Mucosa of descending colon (tissue), 3 donors: ENCODE results near the gene CIC. TPM values are rescaled to one million over a fixed set of nuclear protein-coding genes. Genes with fewer than 3 reads are reported as not detected.

Experiments used
- ATAC-seq: fragments of 200-7000 bp; cut with Tn5 transposase; one replicate; pipeline ENCODE4 v1.9.1; 2020; ENCODE audit warnings: mild to moderate bottlenecking, moderate library complexity
- DNase-seq, 3 donors: peaks; one replicate each; pipeline ENCODE4 v3.0.0-alpha.2; 2020
- H3K36me3 ChIP-seq: fragments of 200-600 bp; one replicate; pipeline ENCODE4 v1.8.0; 2021; ENCODE audit warnings: low read depth, mild to moderate bottlenecking
- H3K4me1 ChIP-seq: fragments of 200-600 bp; one replicate; pipeline ENCODE4 v1.8.0; 2021; ENCODE audit warnings: low read depth, mild to moderate bottlenecking
- H3K4me3 ChIP-seq: fragments of 200-600 bp; one replicate; pipeline ENCODE4 v1.8.0; 2021; ENCODE audit warnings: mild to moderate bottlenecking
- H3K9me3 ChIP-seq: fragments of 200-600 bp; one replicate; pipeline ENCODE4 v1.8.0; 2021; ENCODE audit warnings: mild to moderate bottlenecking
- CTCF ChIP-seq: fragments of 200-600 bp; IDR thresholded peaks from one replicate; pipeline ENCODE4 v1.8.0; 2022; ENCODE audit warnings: antibody characterized with exemption, mild to moderate bottlenecking
- intact Hi-C, 2 donors: fragments of 100-400 bp; cut with DNase I in 1 of 2; cut with micrococcal nuclease in 1 of 2; formaldehyde crosslinking; loops; one replicate each; pipeline versions ENCODE4 v1.11.0 to v1.11.1; 2022; cut with DNase I, micrococcal nuclease
- total RNA-seq, 3 donors: library from RNA; stranded (reverse); fragmentation: NEBNext Ultra II Directional in 2 of 3; extraction: Animal tissue kit (Norgen Biotek cat#: 25700) in 2 of 3; gene quantifications; one replicate each; pipeline versions ENCODE4 v1.2.1 to v1.2.4, GENCODE V29; 2021 to 2023
- donor health status: DM: no; HTN: no; CAD: no; lungs with moderate emphysema.
- donor health status: DM: no; HTN: no; CAD: no.
- donor health status: DM: no; HTN: yes; CAD: no.

The CIC gene
- total RNA-seq, 3 donors from 2014 or later, result 47.3 to 78.0 (median 50.0) TPM

DNA sequence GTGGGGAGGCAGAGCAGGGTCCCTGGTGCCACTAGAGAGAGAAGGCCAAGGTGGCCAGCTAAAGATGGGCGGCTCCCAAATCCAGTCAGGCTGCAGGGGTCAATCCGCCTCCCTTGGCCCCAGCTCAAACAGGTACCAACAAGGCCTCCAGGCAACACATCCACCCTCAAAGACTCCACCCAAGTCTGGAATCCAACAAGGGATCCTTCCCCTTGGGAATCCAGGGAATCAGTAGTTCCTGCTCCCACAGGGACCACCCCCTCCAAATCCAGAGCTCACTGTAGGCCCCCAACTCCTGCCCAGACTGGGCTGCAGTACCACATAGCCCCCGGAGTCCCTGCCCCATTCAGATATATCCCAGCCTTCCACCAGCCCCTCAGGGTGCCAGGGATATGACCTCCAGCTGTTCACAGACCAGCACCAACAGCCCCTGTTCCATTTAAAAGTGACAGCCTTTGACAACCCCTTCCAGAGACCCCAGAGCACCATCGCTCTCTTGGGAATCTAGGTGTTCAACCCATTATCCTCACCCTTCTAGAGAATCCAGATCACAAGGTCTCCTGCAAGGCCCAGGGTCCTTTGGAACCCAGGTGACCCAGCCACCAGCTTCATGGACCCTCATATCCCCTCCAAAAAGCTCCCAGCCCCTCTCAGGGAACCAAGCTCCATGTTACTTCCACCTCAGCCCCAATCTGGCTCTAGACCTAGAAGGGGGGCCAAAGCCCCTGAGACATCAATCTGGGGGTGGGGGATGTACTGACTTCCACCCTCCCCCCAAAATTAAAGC, 17.3 kb upstream of the CIC start:
- Histone ChIP-seq H3K9me3 (no peaks in the 10 kb centered on the region), H3K4me3 (no peak overlapping the region), H3K4me1 (peaks cover 13% of the 10 kb centered on the region), H3K36me3 (no peaks in the 10 kb centered on the region)
- TF ChIP-seq CTCF, result no peak
- no peak for ATAC-seq
- DNase-seq, result no peak
- intact Hi-C loops, result no loop called here

- H3K4me3 ChIP-seq, result peak overlapping the region; percentile 94
- peaks cover 13% of the 10 kb centered on the region for H3K4me1 ChIP-seq
- no peaks in the 10 kb centered on the region for H3K9me3 ChIP-seq
- peak in 1 of 3 donors; percentile 40 for DNase-seq
- H3K36me3 ChIP-seq, result no peaks in the 10 kb centered on the region
- intact Hi-C loops, result no loop called here
- no peak for TF ChIP-seq CTCF
- ATAC-seq, result no peak
Observed at GRCh38 chr19:42252365-42253244, 16.4 kb upstream of the CIC start.

- intact Hi-C loops, result no loop called here
- Histone ChIP-seq H3K9me3 (no peaks in the 10 kb centered on the region), H3K4me3 (peak overlapping the region; percentile 94), H3K36me3 (no peaks in the 10 kb centered on the region), H3K4me1 (peaks cover 13% of the 10 kb centered on the region)
- no peak for TF ChIP-seq CTCF
- ATAC-seq (peak; percentile 18), DNase-seq (peak; percentile 74 to 84 (median 79))
Observed at GRCh38 chr19:42253245-42254088, 15.6 kb upstream of the CIC start.

GRCh38 chr19:42254089-42254849, 14.8 kb upstream of the CIC start:
- intact Hi-C loops, result no loop called here

More at GRCh38 chr19:42254089-42254849, 14.8 kb upstream of the CIC start:
- peak; percentile 85 to 91 (median 86) for DNase-seq
- H3K36me3 ChIP-seq, result no peaks in the 10 kb centered on the region
- H3K4me1 ChIP-seq, result peaks cover 13% of the 10 kb centered on the region
- peak overlapping the region; percentile 94 for H3K4me3 ChIP-seq
- TF ChIP-seq CTCF, result no peak
- H3K9me3 ChIP-seq, result no peaks in the 10 kb centered on the region
- peak; percentile 61 for ATAC-seq
